WTC11 (cell line): ENCODE results near the gene FERMT2. TPM values are rescaled to one million over a fixed set of nuclear protein-coding genes. Genes with fewer than 3 reads are reported as not detected.

Experiments used
- ATAC-seq: fragments of 200-7000 bp; cut with Tn5 transposase; 2 replicates; pipeline ENCODE4 v1.10.0; 2021; ENCODE audit warnings: mild to moderate bottlenecking, moderate library complexity
- CTCF ChIA-PET: fragments of 300-600 bp; sonication (Branson Sonifier 250); formaldehyde crosslinking; loops from one replicate; lab custom pipeline; 2021; ENCODE audit warnings: antibody characterized with exemption; lab: Charles Lee
- POLR2A ChIA-PET: fragments of 350-600 bp; sonication (Branson Sonifier 250); formaldehyde crosslinking; loops from one replicate; lab custom pipeline; 2021; ENCODE audit warnings: antibody characterized with exemption; lab: Charles Lee
- DNase-seq: peaks from one replicate; pipeline ENCODE4 v3.0.0; 2021; ENCODE audit warnings: low spot score
- H3K27ac Mint-ChIP-seq: 2 replicates; pipeline ENCODE4 v1.8.0; 2021; ENCODE audit warnings: mixed read lengths
- H3K27me3 Mint-ChIP-seq: 2 replicates; pipeline ENCODE4 v1.8.0; 2021; ENCODE audit warnings: low read depth, mild to moderate bottlenecking, moderate library complexity, mixed read lengths
- H3K36me3 Mint-ChIP-seq: 2 replicates; pipeline ENCODE4 v1.8.0; 2021; ENCODE audit warnings: mixed read lengths
- H3K4me1 Mint-ChIP-seq: 2 replicates; pipeline ENCODE4 v1.8.0; 2022; ENCODE audit warnings: mixed read lengths
- H3K4me3 Mint-ChIP-seq: 2 replicates; pipeline ENCODE4 v1.8.0; 2021; ENCODE audit warnings: mild to moderate bottlenecking, moderate library complexity, mixed read lengths
- H3K9me3 Mint-ChIP-seq: 2 replicates; pipeline ENCODE4 v1.8.0; 2021; ENCODE audit warnings: mixed read lengths
- ATF1 ChIP-seq: sonication (generic); formaldehyde crosslinking; IDR thresholded peaks from 2 replicates; pipeline ENCODE4 v1.8.1; 2023; ENCODE audit warnings: mild to moderate bottlenecking, moderate library complexity, missing genetic modification reagents
- ETV6 ChIP-seq: sonication (generic); formaldehyde crosslinking; IDR thresholded peaks from 2 replicates; pipeline ENCODE4 v1.8.1; 2022; ENCODE audit warnings: mild to moderate bottlenecking, missing genetic modification reagents
- FOXK1 ChIP-seq: sonication (generic); formaldehyde crosslinking; IDR thresholded peaks from 2 replicates; pipeline ENCODE4 v1.8.0; 2022; ENCODE audit warnings: mild to moderate bottlenecking, moderate library complexity, missing genetic modification reagents
- GABPB1 ChIP-seq: sonication (generic); formaldehyde crosslinking; IDR thresholded peaks from 2 replicates; pipeline ENCODE4 v1.8.1; 2023; ENCODE audit warnings: mild to moderate bottlenecking, missing genetic modification reagents
- HMGA2 ChIP-seq: fragments of 250-450 bp; sonication (Bioruptor Pico); IDR thresholded peaks from 2 replicates; pipeline ENCODE4 v1.4.0; 2021; ENCODE audit warnings: mild to moderate bottlenecking, moderate library complexity
- JAZF1 ChIP-seq: fragments of 250-450 bp; sonication (Bioruptor Pico); IDR thresholded peaks from 2 replicates; pipeline ENCODE4 v1.9.0; 2021; ENCODE audit warnings: moderate library complexity, mild to moderate bottlenecking, inconsistent platforms
- NR1H2 ChIP-seq: sonication (generic); formaldehyde crosslinking; IDR thresholded peaks from 2 replicates; pipeline ENCODE4 v1.9.0; 2021; ENCODE audit warnings: mild to moderate bottlenecking, moderate library complexity, missing genetic modification reagents
- NR2C2 ChIP-seq: sonication (generic); formaldehyde crosslinking; IDR thresholded peaks from 2 replicates; pipeline ENCODE4 v1.8.0; 2022; ENCODE audit warnings: mild to moderate bottlenecking, missing genetic modification reagents
- OVOL2 ChIP-seq: fragments of 250-450 bp; sonication (Bioruptor Pico); IDR thresholded peaks from 2 replicates; pipeline ENCODE4 v1.9.0; 2021; ENCODE audit warnings: mild to moderate bottlenecking, borderline replicate concordance
- PRRX2 ChIP-seq: fragments of 250-450 bp; sonication (Bioruptor Pico); IDR thresholded peaks from 2 replicates; pipeline ENCODE4 v1.8.0; 2021; ENCODE audit warnings: mild to moderate bottlenecking
- RELA ChIP-seq: sonication (generic); formaldehyde crosslinking; IDR thresholded peaks from 2 replicates; pipeline ENCODE4 v1.8.1; 2022; ENCODE audit warnings: missing genetic modification reagents, mild to moderate bottlenecking, borderline replicate concordance
- TEAD1 ChIP-seq: sonication (generic); formaldehyde crosslinking; IDR thresholded peaks from 2 replicates; pipeline ENCODE4 v1.8.0; 2022; ENCODE audit warnings: mild to moderate bottlenecking, missing genetic modification reagents
- TP53 ChIP-seq: sonication (generic); formaldehyde crosslinking; IDR thresholded peaks from 2 replicates; pipeline ENCODE4 v1.8.1; 2023; ENCODE audit warnings: mild to moderate bottlenecking, missing genetic modification reagents
- ZNF121 ChIP-seq: sonication (generic); formaldehyde crosslinking; IDR thresholded peaks from 2 replicates; pipeline ENCODE4 v1.8.0; 2023; ENCODE audit warnings: missing genetic modification reagents
- ZNF396 ChIP-seq: fragments of 250-450 bp; sonication (Bioruptor Pico); IDR thresholded peaks from 2 replicates; pipeline ENCODE4 v1.8.0; 2021; ENCODE audit warnings: mild to moderate bottlenecking, moderate library complexity, borderline replicate concordance
- ZNF423 ChIP-seq: fragments of 250-450 bp; sonication (Bioruptor Pico); IDR thresholded peaks from 2 replicates; pipeline ENCODE4 v2.1.2; 2022; ENCODE audit warnings: mild to moderate bottlenecking, moderate library complexity
- total RNA-seq: library from RNA; stranded (reverse); gene quantifications from 3 replicates; pipeline ENCODE4 v1.2.3, GENCODE V29; 2021
- TF ChIP-seq, protein P1 (sequence below): sonication (generic); formaldehyde crosslinking; IDR thresholded peaks from 2 replicates; pipeline ENCODE4 v1.8.1; 2022; ENCODE audit warnings: low read depth, missing genetic modification reagents, borderline replicate concordance
- TF ChIP-seq, protein P2 (sequence below): sonication (generic); formaldehyde crosslinking; IDR thresholded peaks from 2 replicates; pipeline ENCODE4 v1.8.0; 2023; ENCODE audit warnings: missing genetic modification reagents
- TF ChIP-seq, protein P3 (sequence below): sonication (generic); formaldehyde crosslinking; IDR thresholded peaks from 2 replicates; pipeline ENCODE4 v1.8.1; 2023; ENCODE audit warnings: mild to moderate bottlenecking, missing genetic modification reagents, moderate library complexity
- TF ChIP-seq, protein P4 (sequence below): sonication (generic); formaldehyde crosslinking; conservative IDR thresholded peaks from 2 replicates; pipeline ENCODE4 v1.8.1; 2022; ENCODE audit warnings: mild to moderate bottlenecking, missing genetic modification reagents
- TF ChIP-seq, protein P5 (sequence below): sonication (generic); formaldehyde crosslinking; IDR thresholded peaks from 2 replicates; pipeline ENCODE4 v1.8.1; 2023; ENCODE audit warnings: mild to moderate bottlenecking, missing genetic modification reagents

Gene FERMT2
- total RNA-seq, 1 experiment from 2014 or later: 92.8 TPM

DNA sequence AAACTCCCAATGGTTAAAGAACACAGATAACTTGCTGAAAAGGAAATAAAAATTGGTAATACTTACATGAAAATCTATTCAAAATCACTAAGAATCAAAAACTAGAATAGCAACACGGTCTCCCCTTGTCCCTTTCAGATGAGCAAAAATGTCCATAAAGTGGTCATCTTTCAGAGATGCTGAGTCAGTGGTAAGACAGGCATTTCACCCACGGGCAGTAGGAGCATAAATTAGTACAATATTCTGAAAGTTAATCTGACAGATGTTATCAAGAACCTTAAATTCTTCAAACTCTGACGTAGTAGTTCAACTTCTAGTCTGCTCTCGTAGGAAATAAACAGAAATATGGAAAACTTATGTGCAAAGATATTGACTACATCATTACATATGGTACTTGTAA lies 126.4 kb downstream of the FERMT2 start:
- POLR2A ChIA-PET: interaction anchor here (0.8 kb wide), 1 partner anchor 328 kb away, joined by 7 read pairs; no protein-coding TSS in a partner anchor
- ATAC-seq: no peak
- H3K27me3 Mint-ChIP-seq: no peaks in the 10 kb centered on the region

DNA sequence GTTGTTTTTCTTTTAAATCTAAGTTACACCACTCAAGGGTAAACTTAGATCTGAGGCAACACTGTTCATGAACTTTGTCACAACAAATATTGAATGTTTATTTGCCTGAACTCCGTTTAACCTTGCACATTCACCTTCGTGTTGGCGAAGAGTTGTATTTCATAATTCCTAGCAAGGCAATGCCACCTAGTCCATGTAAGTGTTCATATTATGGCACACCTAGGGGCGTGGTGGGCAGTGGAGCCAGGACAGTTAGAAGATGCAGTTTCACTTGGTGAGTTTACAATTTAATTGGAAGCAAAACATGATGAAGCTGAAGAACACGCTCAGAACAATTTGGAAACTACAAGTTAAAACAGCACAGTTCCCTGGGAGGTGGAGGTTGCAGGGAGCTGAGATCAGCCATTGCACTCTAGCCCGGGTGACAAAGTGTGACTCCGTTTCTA lies 129.0 kb downstream of the FERMT2 start:
- no peak for DNase-seq
- Mint-ChIP-seq H3K27me3 (no peaks in the 10 kb centered on the region), H3K4me3 (no peak overlapping the region), H3K36me3 (no peaks in the 10 kb centered on the region), H3K27ac (no peak overlapping the region), H3K4me1 (no peaks in the 10 kb centered on the region), H3K9me3 (no peaks in the 10 kb centered on the region)
- TF ChIP-seq, protein P1, sequence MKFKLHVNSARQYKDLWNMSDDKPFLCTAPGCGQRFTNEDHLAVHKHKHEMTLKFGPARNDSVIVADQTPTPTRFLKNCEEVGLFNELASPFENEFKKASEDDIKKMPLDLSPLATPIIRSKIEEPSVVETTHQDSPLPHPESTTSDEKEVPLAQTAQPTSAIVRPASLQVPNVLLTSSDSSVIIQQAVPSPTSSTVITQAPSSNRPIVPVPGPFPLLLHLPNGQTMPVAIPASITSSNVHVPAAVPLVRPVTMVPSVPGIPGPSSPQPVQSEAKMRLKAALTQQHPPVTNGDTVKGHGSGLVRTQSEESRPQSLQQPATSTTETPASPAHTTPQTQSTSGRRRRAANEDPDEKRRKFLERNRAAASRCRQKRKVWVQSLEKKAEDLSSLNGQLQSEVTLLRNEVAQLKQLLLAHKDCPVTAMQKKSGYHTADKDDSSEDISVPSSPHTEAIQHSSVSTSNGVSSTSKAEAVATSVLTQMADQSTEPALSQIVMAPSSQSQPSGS: no peak
- TF ChIP-seq FOXK1 (CRISPR knock-in tag) (no peak), HMGA2 (CRISPR knock-in tag) (no peak), OVOL2 (no peak), GABPB1 (CRISPR knock-in tag) (peak; percentile 92), TP53 (CRISPR knock-in tag) (no peak)
- TF ChIP-seq, protein P2, sequence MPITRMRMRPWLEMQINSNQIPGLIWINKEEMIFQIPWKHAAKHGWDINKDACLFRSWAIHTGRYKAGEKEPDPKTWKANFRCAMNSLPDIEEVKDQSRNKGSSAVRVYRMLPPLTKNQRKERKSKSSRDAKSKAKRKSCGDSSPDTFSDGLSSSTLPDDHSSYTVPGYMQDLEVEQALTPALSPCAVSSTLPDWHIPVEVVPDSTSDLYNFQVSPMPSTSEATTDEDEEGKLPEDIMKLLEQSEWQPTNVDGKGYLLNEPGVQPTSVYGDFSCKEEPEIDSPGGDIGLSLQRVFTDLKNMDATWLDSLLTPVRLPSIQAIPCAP (CRISPR knock-in tag): no peak
- ChIA-PET CTCF (interaction anchor here (3.1 kb wide), 1 partner anchor 139 kb away, joined by 28 read pairs; no protein-coding TSS in a partner anchor), POLR2A (no interaction called here)
- ATAC-seq: no peak

More for the DNA sequence above, 126.4 kb downstream of the FERMT2 start:
- CTCF ChIA-PET: interaction anchor here (0.8 to 3.1 kb wide), 6 partner anchors 137 to 501 kb away, joined by 3 to 28 read pairs (median 3); no protein-coding TSS in a partner anchor
- no peaks in the 10 kb centered on the region for H3K36me3 Mint-ChIP-seq
- no peak overlapping the region for H3K4me3 Mint-ChIP-seq
- TF ChIP-seq, protein P3, sequence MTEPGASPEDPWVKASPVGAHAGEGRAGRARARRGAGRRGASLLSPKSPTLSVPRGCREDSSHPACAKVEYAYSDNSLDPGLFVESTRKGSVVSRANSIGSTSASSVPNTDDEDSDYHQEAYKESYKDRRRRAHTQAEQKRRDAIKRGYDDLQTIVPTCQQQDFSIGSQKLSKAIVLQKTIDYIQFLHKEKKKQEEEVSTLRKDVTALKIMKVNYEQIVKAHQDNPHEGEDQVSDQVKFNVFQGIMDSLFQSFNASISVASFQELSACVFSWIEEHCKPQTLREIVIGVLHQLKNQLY (CRISPR knock-in tag): no peak
- no peak for TF ChIP-seq JAZF1 (CRISPR knock-in tag)
- no peak for TF ChIP-seq NR2C2 (CRISPR knock-in tag)
- TF ChIP-seq RELA (CRISPR knock-in tag): no peak
- TF ChIP-seq ATF1 (CRISPR knock-in tag): no peak
- no peak for TF ChIP-seq PRRX2 (CRISPR knock-in tag)
- TF ChIP-seq ZNF121: no peak
- no peak for TF ChIP-seq OVOL2
- TF ChIP-seq TEAD1: no peak
- TF ChIP-seq ETV6: no peak
- TF ChIP-seq ZNF396: no peak
- TF ChIP-seq, protein P4, sequence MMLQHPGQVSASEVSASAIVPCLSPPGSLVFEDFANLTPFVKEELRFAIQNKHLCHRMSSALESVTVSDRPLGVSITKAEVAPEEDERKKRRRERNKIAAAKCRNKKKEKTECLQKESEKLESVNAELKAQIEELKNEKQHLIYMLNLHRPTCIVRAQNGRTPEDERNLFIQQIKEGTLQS (CRISPR knock-in tag): no peak
- no peak for TF ChIP-seq NR1H2 (CRISPR knock-in tag)
- DNase-seq: no peak
- no peak overlapping the region for H3K27ac Mint-ChIP-seq
- H3K4me1 Mint-ChIP-seq: peaks cover 11% of the 10 kb centered on the region
- no peaks in the 10 kb centered on the region for H3K9me3 Mint-ChIP-seq

DNA sequence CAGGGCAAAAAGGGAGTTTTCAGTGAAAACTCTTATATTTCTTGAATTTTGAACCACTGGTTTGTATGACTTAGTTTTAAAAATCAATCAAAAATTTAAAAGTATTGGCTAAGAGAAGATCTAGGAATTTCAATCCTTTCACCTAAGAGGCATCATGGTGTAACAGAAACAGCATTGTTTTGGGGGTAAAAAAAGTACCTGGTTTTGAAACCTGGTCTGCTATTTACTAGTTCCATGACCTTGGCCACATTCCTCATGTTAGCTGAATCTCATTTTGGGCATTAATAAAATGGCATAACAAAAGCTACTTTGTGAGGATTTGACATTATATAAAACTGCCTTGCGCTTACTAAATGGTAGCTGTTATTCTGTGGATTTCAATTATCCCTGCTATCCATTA lies 142.7 kb downstream of the FERMT2 start:
- TF ChIP-seq, protein P5, sequence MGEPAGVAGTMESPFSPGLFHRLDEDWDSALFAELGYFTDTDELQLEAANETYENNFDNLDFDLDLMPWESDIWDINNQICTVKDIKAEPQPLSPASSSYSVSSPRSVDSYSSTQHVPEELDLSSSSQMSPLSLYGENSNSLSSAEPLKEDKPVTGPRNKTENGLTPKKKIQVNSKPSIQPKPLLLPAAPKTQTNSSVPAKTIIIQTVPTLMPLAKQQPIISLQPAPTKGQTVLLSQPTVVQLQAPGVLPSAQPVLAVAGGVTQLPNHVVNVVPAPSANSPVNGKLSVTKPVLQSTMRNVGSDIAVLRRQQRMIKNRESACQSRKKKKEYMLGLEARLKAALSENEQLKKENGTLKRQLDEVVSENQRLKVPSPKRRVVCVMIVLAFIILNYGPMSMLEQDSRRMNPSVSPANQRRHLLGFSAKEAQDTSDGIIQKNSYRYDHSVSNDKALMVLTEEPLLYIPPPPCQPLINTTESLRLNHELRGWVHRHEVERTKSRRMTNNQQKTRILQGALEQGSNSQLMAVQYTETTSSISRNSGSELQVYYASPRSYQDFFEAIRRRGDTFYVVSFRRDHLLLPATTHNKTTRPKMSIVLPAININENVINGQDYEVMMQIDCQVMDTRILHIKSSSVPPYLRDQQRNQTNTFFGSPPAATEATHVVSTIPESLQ: no peak
- TF ChIP-seq ZNF423 (CRISPR knock-in tag): no peak
- TF ChIP-seq, all 79 proteins: peak for 0
- no peak for ATAC-seq
- no peaks in the 10 kb centered on the region for H3K36me3 Mint-ChIP-seq
- no peaks in the 10 kb centered on the region for H3K27me3 Mint-ChIP-seq
- DNase-seq: no peak
- POLR2A ChIA-PET: no interaction called here
- CTCF ChIA-PET: no interaction called here
- H3K4me1 Mint-ChIP-seq: 0 out of 2 replicates have a peak, but pooled peaks cover 7% of the 10 kb centered on the region
- no peak overlapping the region for H3K27ac Mint-ChIP-seq
- H3K9me3 Mint-ChIP-seq: no peaks in the 10 kb centered on the region
- H3K4me3 Mint-ChIP-seq: no peak overlapping the region

Other genes starting within 250 kb of the FERMT2 start
- gene PSMC6, start 243.8 kb downstream of the FERMT2 start, total RNA-seq: 74.7 to 96.4 TPM (median 89.1 TPM) in 3 replicates
- 21.1 to 22.8 TPM (median 21.4 TPM) in 3 replicates for gene STYX, start 220.9 kb downstream of the FERMT2 start, total RNA-seq
- gene GNPNAT1, start 159.4 kb downstream of the FERMT2 start, total RNA-seq: 39.5 to 43.5 TPM (median 43.5 TPM) in 3 replicates
- 16.1 to 20.0 TPM (median 17.2 TPM) in 3 replicates for gene DDHD1, start 202.3 kb upstream of the FERMT2 start, total RNA-seq